ENCODE data around the gene RPS24. TPM values are rescaled to one million over a fixed set of nuclear protein-coding genes. Genes with fewer than 3 reads are reported as not detected.

The RPS24 gene
- total and polyA plus RNA-seq, 9 of the 15 experiments (the other 6 are each of a cell fraction or from before 2014, with no cell fraction given): 1,947 to 7,307 (median 5,944) TPM

DNA sequence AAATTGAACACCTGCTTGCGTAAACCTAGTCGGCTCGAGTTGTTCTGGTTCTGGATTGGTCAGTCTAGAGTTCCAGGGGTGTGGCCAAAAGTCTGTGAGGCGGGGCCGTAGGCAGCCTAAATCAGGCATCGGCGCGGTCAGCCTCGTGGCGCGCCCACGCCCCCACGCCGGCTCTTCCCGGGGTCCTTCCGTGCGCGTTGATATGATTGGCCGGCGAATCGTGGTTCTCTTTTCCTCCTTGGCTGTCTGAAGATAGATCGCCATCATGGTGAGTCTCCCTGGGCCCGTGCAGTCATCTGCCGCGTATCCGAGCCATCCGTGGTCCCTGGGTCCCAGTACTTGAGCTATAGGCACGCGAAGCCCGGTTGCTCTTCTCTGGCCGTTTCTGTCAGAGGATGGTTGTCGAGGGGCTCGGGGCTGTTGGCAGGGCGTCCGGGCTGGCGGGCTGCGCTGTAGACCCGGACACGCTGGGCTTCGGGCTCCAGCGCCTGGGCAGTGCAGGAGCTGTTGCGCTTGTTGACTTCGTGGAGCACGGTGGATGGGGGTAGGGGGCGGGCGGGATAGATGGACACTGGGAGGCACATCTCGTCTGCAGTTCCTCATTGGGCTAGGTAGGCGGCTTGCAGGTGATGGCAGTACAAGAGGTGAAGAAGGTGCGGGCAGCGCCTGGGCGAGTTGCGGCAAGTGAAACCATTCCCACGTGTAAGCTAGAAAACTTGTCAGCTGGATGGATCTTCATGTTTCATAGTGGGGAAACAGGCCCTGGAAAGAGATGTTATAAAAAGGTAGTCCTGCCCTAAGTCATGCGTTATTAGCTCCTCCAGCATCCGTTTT, at the start of gene RPS24 (continued):
- TF ChIP-seq CEBPZ (IDR thresholded peaks at IDR 0.05; ENCODE audit: borderline replicate concordance, low read depth, low read length): no peak
- TF ChIP-seq ESRRB (CRISPR knock-in tag; IDR thresholded peaks at IDR 0.05; ENCODE audit: borderline replicate concordance): no peak
- no peak for TF ChIP-seq PCBP1 (IDR thresholded peaks at IDR 0.05; ENCODE audit: low read depth, low read length, poor library complexity, severe bottlenecking)
- TF ChIP-seq KLF10 (CRISPR knock-in tag; IDR thresholded peaks at IDR 0.05): peak; percentile 56; the same call in 1 of the 2 replicates
- TF ChIP-seq, protein P1, sequence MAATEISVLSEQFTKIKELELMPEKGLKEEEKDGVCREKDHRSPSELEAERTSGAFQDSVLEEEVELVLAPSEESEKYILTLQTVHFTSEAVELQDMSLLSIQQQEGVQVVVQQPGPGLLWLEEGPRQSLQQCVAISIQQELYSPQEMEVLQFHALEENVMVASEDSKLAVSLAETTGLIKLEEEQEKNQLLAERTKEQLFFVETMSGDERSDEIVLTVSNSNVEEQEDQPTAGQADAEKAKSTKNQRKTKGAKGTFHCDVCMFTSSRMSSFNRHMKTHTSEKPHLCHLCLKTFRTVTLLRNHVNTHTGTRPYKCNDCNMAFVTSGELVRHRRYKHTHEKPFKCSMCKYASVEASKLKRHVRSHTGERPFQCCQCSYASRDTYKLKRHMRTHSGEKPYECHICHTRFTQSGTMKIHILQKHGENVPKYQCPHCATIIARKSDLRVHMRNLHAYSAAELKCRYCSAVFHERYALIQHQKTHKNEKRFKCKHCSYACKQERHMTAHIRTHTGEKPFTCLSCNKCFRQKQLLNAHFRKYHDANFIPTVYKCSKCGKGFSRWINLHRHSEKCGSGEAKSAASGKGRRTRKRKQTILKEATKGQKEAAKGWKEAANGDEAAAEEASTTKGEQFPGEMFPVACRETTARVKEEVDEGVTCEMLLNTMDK (IDR thresholded peaks at IDR 0.05; ENCODE audit: borderline replicate concordance, insufficient read depth, low read depth, low read length, poor library complexity, severe bottlenecking): no peak
- no peak for TF ChIP-seq MCM3 (IDR thresholded peaks at IDR 0.05)
- no peak for TF ChIP-seq RBM17 (IDR thresholded peaks at IDR 0.05; ENCODE audit: borderline replicate concordance, low read depth, low read length)
- TF ChIP-seq ZNF23 (CRISPR knock-in tag; IDR thresholded peaks at IDR 0.05): no peak
- no peak for TF ChIP-seq E2F3 (CRISPR knock-in tag; IDR thresholded peaks at IDR 0.05)
- peak; percentile 50; the same call in 1 of the 2 replicates for TF ChIP-seq ZBTB7A (IDR thresholded peaks at IDR 0.05; ENCODE audit: borderline replicate concordance, control insufficient read depth, low read depth, low read length)
- TF ChIP-seq SMAD1 (IDR thresholded peaks at IDR 0.05; ENCODE audit: low read depth, low read length, partially characterized antibody): peak; percentile 93
- no peak for TF ChIP-seq MCM7 (IDR thresholded peaks at IDR 0.05)
- no peak for TF ChIP-seq KLF16 (IDR thresholded peaks at IDR 0.05)
- TF ChIP-seq, protein P2, sequence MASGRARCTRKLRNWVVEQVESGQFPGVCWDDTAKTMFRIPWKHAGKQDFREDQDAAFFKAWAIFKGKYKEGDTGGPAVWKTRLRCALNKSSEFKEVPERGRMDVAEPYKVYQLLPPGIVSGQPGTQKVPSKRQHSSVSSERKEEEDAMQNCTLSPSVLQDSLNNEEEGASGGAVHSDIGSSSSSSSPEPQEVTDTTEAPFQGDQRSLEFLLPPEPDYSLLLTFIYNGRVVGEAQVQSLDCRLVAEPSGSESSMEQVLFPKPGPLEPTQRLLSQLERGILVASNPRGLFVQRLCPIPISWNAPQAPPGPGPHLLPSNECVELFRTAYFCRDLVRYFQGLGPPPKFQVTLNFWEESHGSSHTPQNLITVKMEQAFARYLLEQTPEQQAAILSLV (tag; IDR thresholded peaks at IDR 0.05): no peak
- no peak for TF ChIP-seq DDX20 (tag; IDR thresholded peaks at IDR 0.05; ENCODE audit: low read depth)
- TF ChIP-seq, protein P3, sequence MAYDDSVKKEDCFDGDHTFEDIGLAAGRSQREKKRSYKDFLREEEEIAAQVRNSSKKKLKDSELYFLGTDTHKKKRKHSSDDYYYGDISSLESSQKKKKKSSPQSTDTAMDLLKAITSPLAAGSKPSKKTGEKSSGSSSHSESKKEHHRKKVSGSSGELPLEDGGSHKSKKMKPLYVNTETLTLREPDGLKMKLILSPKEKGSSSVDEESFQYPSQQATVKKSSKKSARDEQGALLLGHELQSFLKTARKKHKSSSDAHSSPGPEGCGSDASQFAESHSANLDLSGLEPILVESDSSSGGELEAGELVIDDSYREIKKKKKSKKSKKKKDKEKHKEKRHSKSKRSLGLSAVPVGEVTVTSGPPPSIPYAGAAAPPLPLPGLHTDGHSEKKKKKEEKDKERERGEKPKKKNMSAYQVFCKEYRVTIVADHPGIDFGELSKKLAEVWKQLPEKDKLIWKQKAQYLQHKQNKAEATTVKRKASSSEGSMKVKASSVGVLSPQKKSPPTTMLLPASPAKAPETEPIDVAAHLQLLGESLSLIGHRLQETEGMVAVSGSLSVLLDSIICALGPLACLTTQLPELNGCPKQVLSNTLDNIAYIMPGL (CRISPR knock-in tag; IDR thresholded peaks at IDR 0.05): peak; percentile 56; the same call in 1 of the 2 replicates
- peak; percentile 67 for TF ChIP-seq NELFE (IDR thresholded peaks at IDR 0.05; ENCODE audit: insufficient read depth, insufficient read length)

Measured in K562 (cell line).